ENCODE measurements around the gene SENP3. TPM values are rescaled to one million over a fixed set of nuclear protein-coding genes. Genes with fewer than 3 reads are reported as not detected.

The SENP3 gene
- total and polyA plus RNA-seq, 2 of the 13 experiments (the other 11 are each of a cell fraction or from before 2014, with no cell fraction given) = 55.8 to 75.4 TPM

DNA sequence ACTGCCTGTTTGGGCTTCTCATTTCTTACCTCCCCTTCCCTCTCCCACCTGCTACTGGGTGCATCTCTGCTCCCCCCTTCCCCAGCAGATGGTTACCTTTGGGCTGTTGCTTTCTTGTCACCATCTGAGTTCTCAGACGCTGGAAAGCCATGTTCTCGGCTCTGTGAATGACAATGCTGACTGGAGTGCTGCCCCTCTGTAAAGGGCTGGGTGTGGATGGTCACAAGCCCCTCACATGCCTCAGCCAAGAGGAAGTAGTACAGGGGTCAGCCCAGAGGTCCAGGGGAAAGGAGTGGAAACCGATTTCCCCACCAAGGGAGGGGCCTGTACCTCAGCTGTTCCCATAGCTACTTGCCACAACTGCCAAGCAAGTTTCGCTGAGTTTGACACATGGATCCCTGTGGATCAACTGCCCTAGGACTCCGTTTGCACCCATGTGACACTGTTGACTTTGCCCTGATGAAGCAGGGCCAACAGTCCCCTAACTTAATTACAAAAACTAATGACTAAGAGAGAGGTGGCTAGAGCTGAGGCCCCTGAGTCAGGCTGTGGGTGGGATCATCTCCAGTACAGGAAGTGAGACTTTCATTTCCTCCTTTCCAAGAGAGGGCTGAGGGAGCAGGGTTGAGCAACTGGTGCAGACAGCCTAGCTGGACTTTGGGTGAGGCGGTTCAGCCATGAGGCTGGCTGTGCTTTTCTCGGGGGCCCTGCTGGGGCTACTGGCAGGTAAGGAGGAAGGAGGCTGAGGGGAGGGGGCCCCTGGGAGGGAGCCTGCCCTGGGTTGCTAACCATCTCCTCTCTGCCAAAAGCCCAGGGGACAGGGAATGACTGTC lies 17.5 kb downstream of the SENP3 start, which contains the start of gene CD68 (continued):
- TF ChIP-seq ZNF543 (CRISPR knock-in tag; IDR thresholded peaks at IDR 0.05) (peak; percentile 67; the same call in 1 of the 2 replicates), ZNF841 (CRISPR knock-in tag; IDR thresholded peaks at IDR 0.05; ENCODE audit: borderline replicate concordance) (no peak), ZNF468 (CRISPR knock-in tag; IDR thresholded peaks at IDR 0.05) (no peak), FOXJ3 (CRISPR knock-in tag; IDR thresholded peaks at IDR 0.05; ENCODE audit: borderline replicate concordance) (peak; percentile 59; the same call in 1 of the 2 replicates), ZNF180 (CRISPR knock-in tag; IDR thresholded peaks at IDR 0.05; ENCODE audit: borderline replicate concordance, low read depth) (no peak), ZNF83 (CRISPR knock-in tag; IDR thresholded peaks at IDR 0.05; ENCODE audit: borderline replicate concordance) (no peak; the same call in 1 of the 2 replicates), ZNF766 (CRISPR knock-in tag; IDR thresholded peaks at IDR 0.05; ENCODE audit: borderline replicate concordance) (peak; percentile 90; the same call in 1 of the 2 replicates)
- TF ChIP-seq, protein P1, sequence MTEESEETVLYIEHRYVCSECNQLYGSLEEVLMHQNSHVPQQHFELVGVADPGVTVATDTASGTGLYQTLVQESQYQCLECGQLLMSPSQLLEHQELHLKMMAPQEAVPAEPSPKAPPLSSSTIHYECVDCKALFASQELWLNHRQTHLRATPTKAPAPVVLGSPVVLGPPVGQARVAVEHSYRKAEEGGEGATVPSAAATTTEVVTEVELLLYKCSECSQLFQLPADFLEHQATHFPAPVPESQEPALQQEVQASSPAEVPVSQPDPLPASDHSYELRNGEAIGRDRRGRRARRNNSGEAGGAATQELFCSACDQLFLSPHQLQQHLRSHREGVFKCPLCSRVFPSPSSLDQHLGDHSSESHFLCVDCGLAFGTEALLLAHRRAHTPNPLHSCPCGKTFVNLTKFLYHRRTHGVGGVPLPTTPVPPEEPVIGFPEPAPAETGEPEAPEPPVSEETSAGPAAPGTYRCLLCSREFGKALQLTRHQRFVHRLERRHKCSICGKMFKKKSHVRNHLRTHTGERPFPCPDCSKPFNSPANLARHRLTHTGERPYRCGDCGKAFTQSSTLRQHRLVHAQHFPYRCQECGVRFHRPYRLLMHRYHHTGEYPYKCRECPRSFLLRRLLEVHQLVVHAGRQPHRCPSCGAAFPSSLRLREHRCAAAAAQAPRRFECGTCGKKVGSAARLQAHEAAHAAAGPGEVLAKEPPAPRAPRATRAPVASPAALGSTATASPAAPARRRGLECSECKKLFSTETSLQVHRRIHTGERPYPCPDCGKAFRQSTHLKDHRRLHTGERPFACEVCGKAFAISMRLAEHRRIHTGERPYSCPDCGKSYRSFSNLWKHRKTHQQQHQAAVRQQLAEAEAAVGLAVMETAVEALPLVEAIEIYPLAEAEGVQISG (CRISPR knock-in tag; IDR thresholded peaks at IDR 0.05) = peak; percentile 77
- TF ChIP-seq, protein P2, sequence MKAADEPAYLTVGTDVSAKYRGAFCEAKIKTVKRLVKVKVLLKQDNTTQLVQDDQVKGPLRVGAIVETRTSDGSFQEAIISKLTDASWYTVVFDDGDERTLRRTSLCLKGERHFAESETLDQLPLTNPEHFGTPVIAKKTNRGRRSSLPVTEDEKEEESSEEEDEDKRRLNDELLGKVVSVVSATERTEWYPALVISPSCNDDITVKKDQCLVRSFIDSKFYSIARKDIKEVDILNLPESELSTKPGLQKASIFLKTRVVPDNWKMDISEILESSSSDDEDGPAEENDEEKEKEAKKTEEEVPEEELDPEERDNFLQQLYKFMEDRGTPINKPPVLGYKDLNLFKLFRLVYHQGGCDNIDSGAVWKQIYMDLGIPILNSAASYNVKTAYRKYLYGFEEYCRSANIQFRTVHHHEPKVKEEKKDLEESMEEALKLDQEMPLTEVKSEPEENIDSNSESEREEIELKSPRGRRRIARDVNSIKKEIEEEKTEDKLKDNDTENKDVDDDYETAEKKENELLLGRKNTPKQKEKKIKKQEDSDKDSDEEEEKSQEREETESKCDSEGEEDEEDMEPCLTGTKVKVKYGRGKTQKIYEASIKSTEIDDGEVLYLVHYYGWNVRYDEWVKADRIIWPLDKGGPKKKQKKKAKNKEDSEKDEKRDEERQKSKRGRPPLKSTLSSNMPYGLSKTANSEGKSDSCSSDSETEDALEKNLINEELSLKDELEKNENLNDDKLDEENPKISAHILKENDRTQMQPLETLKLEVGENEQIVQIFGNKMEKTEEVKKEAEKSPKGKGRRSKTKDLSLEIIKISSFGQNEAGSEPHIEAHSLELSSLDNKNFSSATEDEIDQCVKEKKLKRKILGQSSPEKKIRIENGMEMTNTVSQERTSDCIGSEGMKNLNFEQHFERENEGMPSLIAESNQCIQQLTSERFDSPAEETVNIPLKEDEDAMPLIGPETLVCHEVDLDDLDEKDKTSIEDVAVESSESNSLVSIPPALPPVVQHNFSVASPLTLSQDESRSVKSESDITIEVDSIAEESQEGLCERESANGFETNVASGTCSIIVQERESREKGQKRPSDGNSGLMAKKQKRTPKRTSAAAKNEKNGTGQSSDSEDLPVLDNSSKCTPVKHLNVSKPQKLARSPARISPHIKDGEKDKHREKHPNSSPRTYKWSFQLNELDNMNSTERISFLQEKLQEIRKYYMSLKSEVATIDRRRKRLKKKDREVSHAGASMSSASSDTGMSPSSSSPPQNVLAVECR (CRISPR knock-in tag; IDR thresholded peaks at IDR 0.05; ENCODE audit: borderline replicate concordance) = peak; percentile 89
- TF ChIP-seq, protein P3, sequence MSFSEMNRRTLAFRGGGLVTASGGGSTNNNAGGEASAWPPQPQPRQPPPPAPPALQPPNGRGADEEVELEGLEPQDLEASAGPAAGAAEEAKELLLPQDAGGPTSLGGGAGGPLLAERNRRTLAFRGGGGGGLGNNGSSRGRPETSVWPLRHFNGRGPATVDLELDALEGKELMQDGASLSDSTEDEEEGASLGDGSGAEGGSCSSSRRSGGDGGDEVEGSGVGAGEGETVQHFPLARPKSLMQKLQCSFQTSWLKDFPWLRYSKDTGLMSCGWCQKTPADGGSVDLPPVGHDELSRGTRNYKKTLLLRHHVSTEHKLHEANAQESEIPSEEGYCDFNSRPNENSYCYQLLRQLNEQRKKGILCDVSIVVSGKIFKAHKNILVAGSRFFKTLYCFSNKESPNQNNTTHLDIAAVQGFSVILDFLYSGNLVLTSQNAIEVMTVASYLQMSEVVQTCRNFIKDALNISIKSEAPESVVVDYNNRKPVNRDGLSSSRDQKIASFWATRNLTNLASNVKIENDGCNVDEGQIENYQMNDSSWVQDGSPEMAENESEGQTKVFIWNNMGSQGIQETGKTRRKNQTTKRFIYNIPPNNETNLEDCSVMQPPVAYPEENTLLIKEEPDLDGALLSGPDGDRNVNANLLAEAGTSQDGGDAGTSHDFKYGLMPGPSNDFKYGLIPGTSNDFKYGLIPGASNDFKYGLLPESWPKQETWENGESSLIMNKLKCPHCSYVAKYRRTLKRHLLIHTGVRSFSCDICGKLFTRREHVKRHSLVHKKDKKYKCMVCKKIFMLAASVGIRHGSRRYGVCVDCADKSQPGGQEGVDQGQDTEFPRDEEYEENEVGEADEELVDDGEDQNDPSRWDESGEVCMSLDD (CRISPR knock-in tag; IDR thresholded peaks at IDR 0.05; ENCODE audit: borderline replicate concordance) = peak; percentile 29; the same call in 1 of the 2 replicates
- TF ChIP-seq, protein P4, sequence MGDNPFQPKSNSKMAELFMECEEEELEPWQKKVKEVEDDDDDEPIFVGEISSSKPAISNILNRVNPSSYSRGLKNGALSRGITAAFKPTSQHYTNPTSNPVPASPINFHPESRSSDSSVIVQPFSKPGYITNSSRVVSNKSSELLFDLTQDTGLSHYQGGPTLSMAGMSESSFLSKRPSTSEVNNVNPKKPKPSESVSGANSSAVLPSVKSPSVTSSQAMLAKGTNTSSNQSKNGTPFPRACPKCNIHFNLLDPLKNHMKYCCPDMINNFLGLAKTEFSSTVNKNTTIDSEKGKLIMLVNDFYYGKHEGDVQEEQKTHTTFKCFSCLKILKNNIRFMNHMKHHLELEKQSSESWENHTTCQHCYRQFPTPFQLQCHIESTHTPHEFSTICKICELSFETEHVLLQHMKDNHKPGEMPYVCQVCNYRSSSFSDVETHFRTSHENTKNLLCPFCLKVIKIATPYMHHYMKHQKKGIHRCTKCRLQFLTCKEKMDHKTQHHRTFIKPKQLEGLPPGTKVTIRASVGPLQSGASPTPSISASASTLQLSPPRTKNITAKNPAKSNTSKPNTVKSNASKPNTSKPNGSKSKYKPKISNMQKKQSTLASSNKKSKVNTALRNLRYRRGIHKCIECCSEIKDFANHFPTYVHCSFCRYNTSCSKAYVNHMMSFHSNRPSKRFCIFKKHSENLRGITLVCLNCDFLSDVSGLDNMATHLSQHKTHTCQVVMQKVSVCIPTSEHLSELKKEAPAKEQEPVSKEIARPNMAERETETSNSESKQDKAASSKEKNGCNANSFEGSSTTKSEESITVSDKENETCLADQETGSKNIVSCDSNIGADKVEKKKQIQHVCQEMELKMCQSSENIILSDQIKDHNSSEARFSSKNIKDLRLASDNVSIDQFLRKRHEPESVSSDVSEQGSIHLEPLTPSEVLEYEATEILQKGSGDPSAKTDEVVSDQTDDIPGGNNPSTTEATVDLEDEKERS (CRISPR knock-in tag; IDR thresholded peaks at IDR 0.05) = peak; percentile 96
- TF ChIP-seq, protein P5, sequence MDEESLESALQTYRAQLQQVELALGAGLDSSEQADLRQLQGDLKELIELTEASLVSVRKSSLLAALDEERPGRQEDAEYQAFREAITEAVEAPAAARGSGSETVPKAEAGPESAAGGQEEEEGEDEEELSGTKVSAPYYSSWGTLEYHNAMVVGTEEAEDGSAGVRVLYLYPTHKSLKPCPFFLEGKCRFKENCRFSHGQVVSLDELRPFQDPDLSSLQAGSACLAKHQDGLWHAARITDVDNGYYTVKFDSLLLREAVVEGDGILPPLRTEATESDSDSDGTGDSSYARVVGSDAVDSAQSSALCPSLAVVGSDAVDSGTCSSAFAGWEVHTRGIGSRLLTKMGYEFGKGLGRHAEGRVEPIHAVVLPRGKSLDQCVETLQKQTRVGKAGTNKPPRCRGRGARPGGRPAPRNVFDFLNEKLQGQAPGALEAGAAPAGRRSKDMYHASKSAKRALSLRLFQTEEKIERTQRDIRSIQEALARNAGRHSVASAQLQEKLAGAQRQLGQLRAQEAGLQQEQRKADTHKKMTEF (CRISPR knock-in tag; IDR thresholded peaks at IDR 0.05) = peak; percentile 90
